Fibroblast of lung (primary cell): ENCODE results near the gene ABCC10. TPM values are rescaled to one million over a fixed set of nuclear protein-coding genes. Genes with fewer than 3 reads are reported as not detected.
A peak's percentile ranks its signal among the peaks of the same experiment; 100 is the strongest.

ENCODE experiments used
- DNase-seq, 2 donors: peaks; one replicate each; pipeline versions ENCODE4 v3.0.0 to v3.0.0-alpha.2; 2010; ENCODE audit warnings: low read depth in 2 of 2
- H2AFZ ChIP-seq: 2 replicates; pipeline ENCODE4 v1.5.1; 2012; ENCODE audit warnings: low read length, control low read depth, inconsistent platforms
- H3K27ac ChIP-seq: 2 replicates; pipeline ENCODE4 v1.5.1; 2011; ENCODE audit warnings: low read length, control low read depth; ENCODE audit not compliant: insufficient read depth
- H3K27me3 ChIP-seq: 2 replicates; pipeline ENCODE4 v1.5.1; 2011; ENCODE audit warnings: mild to moderate bottlenecking, low read length; ENCODE audit not compliant: control insufficient read depth, insufficient read depth
- H3K36me3 ChIP-seq: 2 replicates; pipeline ENCODE4 v1.5.1; 2011; ENCODE audit warnings: low read length; ENCODE audit not compliant: control insufficient read depth, insufficient read depth
- H3K4me1 ChIP-seq: 2 replicates; pipeline ENCODE4 v1.5.1; 2011; ENCODE audit warnings: low read length; ENCODE audit not compliant: control insufficient read depth, insufficient read depth; ENCODE audit errors: extremely low read depth
- H3K4me2 ChIP-seq: 2 replicates; pipeline ENCODE4 v1.5.1; 2011; ENCODE audit warnings: low read length, control low read depth; ENCODE audit not compliant: insufficient read depth; ENCODE audit errors: extremely low read depth
- H3K4me3 ChIP-seq, 4 experiments: fragments of 200-600 bp in 1 of 4; sonication (generic) in 1 of 4; replicated peaks in 1 of 4; 2 replicates each; pipeline ENCODE4 v1.5.1; 2011 to 2016; ENCODE audit warnings: low read length in 4 of 4, low read depth in 3 of 4, mild to moderate bottlenecking in 3 of 4, control low read depth in 2 of 4, inconsistent platforms in 1 of 4, mixed read lengths in 1 of 4; ENCODE audit not compliant: insufficient read depth in 1 of 4; ENCODE audit errors: control extremely low read depth in 1 of 4
- H3K79me2 ChIP-seq: 2 replicates; pipeline ENCODE4 v1.5.1; 2012; ENCODE audit warnings: mild to moderate bottlenecking, low read length, inconsistent platforms; ENCODE audit not compliant: control insufficient read depth, insufficient read depth
- H3K9ac ChIP-seq: 2 replicates; pipeline ENCODE4 v1.5.1; 2011; ENCODE audit warnings: mild to moderate bottlenecking, low read length, control low read depth; ENCODE audit not compliant: insufficient read depth
- H3K9me3 ChIP-seq: 2 replicates; pipeline ENCODE4 v1.5.1; 2012; ENCODE audit warnings: low read depth, low read length; ENCODE audit not compliant: control insufficient read depth, insufficient read depth
- H4K20me1 ChIP-seq: 2 replicates; pipeline ENCODE4 v1.5.1; 2011; ENCODE audit warnings: low read length; ENCODE audit not compliant: control insufficient read depth, insufficient read depth; ENCODE audit errors: extremely low read depth
- CTCF ChIP-seq, 2 donors: IDR thresholded peaks in 1 of 2; conservative IDR thresholded peaks in 1 of 2; 1 replicate in 1 of 2; 2 replicates in 1 of 2; pipeline ENCODE4 v1.5.1; 2011 to 2012; ENCODE audit warnings: low read length in 2 of 2, control low read depth in 1 of 2, inconsistent platforms in 1 of 2, low read depth in 1 of 2, mild to moderate bottlenecking in 1 of 2
- EZH2 ChIP-seq: IDR thresholded peaks from 2 replicates; pipeline ENCODE4 v1.5.1; 2012; ENCODE audit warnings: low read length, control low read depth, mild to moderate bottlenecking; ENCODE audit errors: missing control alignments
- polyA plus RNA-seq, 2 donors: library from polyadenylated mRNA; depleted of rRNA in 1 of 2; stranded (reverse) in 1 of 2; unstranded in 1 of 2; fragments of >200 nt; gene quantifications; 2 replicates each; pipeline ENCODE4 v1.2.1, GENCODE V29; 2011 to 2012; ENCODE audit warnings: missing spikeins in 1 of 2
- total RNA-seq: library from RNA; depleted of rRNA; stranded (reverse); fragments of >200 nt; gene quantifications from 2 replicates; pipeline ENCODE4 v1.2.1, GENCODE V29; 2014

Gene ABCC10
- total and polyA plus RNA-seq, 2 donors (not counting 1 experiment from before 2014, with no cell fraction given) = 8.9 to 23.1 TPM

GRCh38 chr6:43476746-43477145 lies 49.4 kb downstream of the ABCC10 start:
- peak overlapping the region; percentile 42 to 80 (median 74) for H3K4me3 ChIP-seq
- no peaks in the 10 kb centered on the region for H4K20me1 ChIP-seq
- no peaks in the 10 kb centered on the region for H3K9me3 ChIP-seq
- H3K9ac ChIP-seq = no peak overlapping the region
- H3K4me2 ChIP-seq = peak overlapping the region; percentile 83
- peak overlapping the region; percentile 79 for H2AFZ ChIP-seq
- peaks cover 2% of the 10 kb centered on the region for H3K36me3 ChIP-seq
- peak overlapping the region; percentile 1 for H3K27ac ChIP-seq
- DNase-seq = no peak
- TF ChIP-seq CTCF (conservative IDR thresholded peaks at IDR 0.05 in 1 of 2, IDR thresholded peaks at IDR 0.05 in 1 of 2; ENCODE audit: low read depth in 1 of 2, low read length in 2 of 2) = no peak
- no peak for TF ChIP-seq EZH2
- H3K27me3 ChIP-seq = no peaks in the 10 kb centered on the region
- peaks cover 20% of the 10 kb centered on the region for H3K79me2 ChIP-seq
- peaks cover 12% of the 10 kb centered on the region for H3K4me1 ChIP-seq

DNA sequence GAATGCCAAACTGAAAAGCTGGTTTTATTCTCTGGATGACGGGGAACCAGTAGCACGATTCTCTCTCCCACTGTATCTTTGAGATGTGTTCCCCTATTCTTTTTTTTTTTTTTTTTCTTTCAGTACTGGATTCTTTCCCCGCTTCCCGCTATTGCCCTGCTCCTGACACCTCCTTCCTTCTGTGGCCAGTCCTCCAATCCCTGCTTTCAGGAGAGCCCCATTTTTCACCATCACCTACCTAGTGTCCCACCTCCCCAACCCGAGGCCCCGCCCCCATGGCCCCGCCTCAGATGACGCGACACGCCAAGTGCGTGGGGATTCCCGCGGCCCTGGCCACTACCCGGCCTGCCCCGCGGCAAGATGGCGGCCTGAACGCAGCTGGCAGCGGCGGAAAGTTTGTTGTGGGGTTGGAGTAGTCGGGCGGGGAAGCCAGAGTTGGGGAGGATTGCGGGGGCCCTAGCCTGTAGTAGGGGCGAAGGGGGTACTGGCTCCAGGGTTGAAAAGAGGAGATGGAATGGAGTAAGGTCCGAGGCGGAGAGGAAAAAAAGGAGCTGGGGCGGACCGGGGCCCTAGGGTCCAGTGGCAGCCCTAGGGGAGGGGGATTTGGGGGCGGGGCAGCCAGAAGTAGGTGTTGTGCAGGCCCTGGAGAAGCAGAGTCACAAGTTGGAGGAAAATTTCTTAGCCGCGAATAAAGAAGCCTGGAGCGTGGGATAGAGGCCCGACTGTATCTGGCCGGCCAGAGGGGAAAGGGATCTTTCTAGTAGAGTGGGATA lies 50.1 kb downstream of the ABCC10 start, which contains the start of gene TJAP1:
TJAP1 (plus strand) TSS at position 336 of the 773 bp plus-strand sequence. CDS start 21,432 bp downstream, outside the sequence.
- Histone ChIP-seq H3K4me2 (peak within 1 kb of the TSS; percentile 100), H3K9ac (peak within 1 kb of the TSS; percentile 77), H3K36me3 (peaks cover 2% of the 10 kb centered on the region), H3K4me3 (peak within 1 kb of the TSS; percentile 73 to 80 (median 76)), H3K4me1 (peaks cover 12% of the 10 kb centered on the region), H3K79me2 (peaks cover 23% of the 10 kb centered on the region), H4K20me1 (no peaks in the 10 kb centered on the region), H2AFZ (peak within 1 kb of the TSS; percentile 79), H3K9me3 (no peaks in the 10 kb centered on the region), H3K27me3 (no peaks in the 10 kb centered on the region), H3K27ac (peak within 1 kb of the TSS; percentile 73)
- peak; percentile 77 to 85 for DNase-seq
- TF ChIP-seq CTCF (conservative IDR thresholded peaks at IDR 0.05 in 1 of 2, IDR thresholded peaks at IDR 0.05 in 1 of 2; ENCODE audit: low read depth in 1 of 2, low read length in 2 of 2) (no peak), EZH2 (no peak)

- Histone ChIP-seq H3K79me2 (peaks cover 23% of the 10 kb centered on the region), H2AFZ (peak overlapping the region; percentile 61), H3K9ac (peak overlapping the region; percentile 77), H3K27me3 (no peaks in the 10 kb centered on the region), H3K4me2 (peak overlapping the region; percentile 100), H3K4me1 (peaks cover 12% of the 10 kb centered on the region), H4K20me1 (no peaks in the 10 kb centered on the region), H3K4me3 (peak overlapping the region; percentile 73 to 80 (median 76)), H3K9me3 (no peaks in the 10 kb centered on the region), H3K27ac (peak overlapping the region; percentile 73), H3K36me3 (peaks cover 2% of the 10 kb centered on the region)
- no peak for DNase-seq
- no peak for TF ChIP-seq CTCF (conservative IDR thresholded peaks at IDR 0.05 in 1 of 2, IDR thresholded peaks at IDR 0.05 in 1 of 2; ENCODE audit: low read depth in 1 of 2, low read length in 2 of 2)
These were observed 50.6 kb downstream of the ABCC10 start for GRCh38 chr6:43478008-43478372.
